Endothelial cell of umbilical vein (primary cell): ENCODE results near the gene ANKS1A. TPM values are rescaled to one million over a fixed set of nuclear protein-coding genes. Genes with fewer than 3 reads are reported as not detected.

ENCODE experiments used
- BruUV-seq: library from RNA; stranded (reverse); fragments of 400-500 nt; replicated peaks from 2 replicates; lab custom pipeline; 2021; lab: Mats Ljungman, UMichigan
- CTCF ChIA-PET: fragments of 300-600, 350-600 bp; sonication (Branson Sonifier 250); formaldehyde crosslinking; loops from one replicate; lab custom pipeline; 2021; ENCODE audit warnings: antibody characterized with exemption, inconsistent platforms; lab: Charles Lee
- POLR2A ChIA-PET: fragments of 300-600, 350-600 bp; sonication (Branson Sonifier 250); formaldehyde crosslinking; loops from one replicate; lab custom pipeline; 2021; ENCODE audit warnings: antibody characterized with exemption, inconsistent platforms; lab: Charles Lee
- DNase-seq: peaks from one replicate; pipeline ENCODE4 v3.0.0-alpha.2; 2011; ENCODE audit warnings: low read depth, low spot score
- FAIRE-seq: peaks from 2 replicates; lab custom pipeline; 2011; peaks lifted over from hg19 to GRCh38; lab: Jason Lieb, UNC
- H2AFZ ChIP-seq: 2 replicates; pipeline ENCODE4 v1.6.0; 2012; ENCODE audit warnings: low read depth, low read length, control low read depth, inconsistent platforms
- H3K27ac ChIP-seq: 2 replicates; pipeline ENCODE4 v1.5.1; 2011; ENCODE audit warnings: low read depth, mild to moderate bottlenecking, control low read depth, low read length, moderate library complexity; ENCODE audit not compliant: insufficient read depth
- H3K27me3 ChIP-seq, 2 experiments: 2 replicates each; pipeline versions ENCODE4 v1.6.0 to v1.6.1; 2011; ENCODE audit warnings: low read length in 2 of 2, mixed read lengths in 1 of 2; ENCODE audit not compliant: control insufficient read depth in 2 of 2, insufficient read depth in 2 of 2
- H3K36me3 ChIP-seq, 2 experiments: 2 replicates in 1 of 2; 3 replicates in 1 of 2; pipeline ENCODE4 v1.5.1; 2011; ENCODE audit warnings: low read length in 2 of 2, mild to moderate bottlenecking in 1 of 2, moderate library complexity in 1 of 2; ENCODE audit not compliant: control insufficient read depth in 2 of 2, insufficient read depth in 2 of 2; ENCODE audit errors: extremely low read depth in 1 of 2
- H3K4me1 ChIP-seq: 3 replicates; pipeline ENCODE4 v1.5.1; 2011; ENCODE audit warnings: mild to moderate bottlenecking, low read length; ENCODE audit not compliant: control insufficient read depth, insufficient read depth; ENCODE audit errors: extremely low read depth
- H3K4me2 ChIP-seq: 2 replicates; pipeline ENCODE4 v1.6.1; 2011; ENCODE audit warnings: low read length, control low read depth, mixed read lengths; ENCODE audit not compliant: insufficient read depth
- H3K4me3 ChIP-seq, 3 experiments: fragments of 200-600 bp in 1 of 3; sonication (generic), shearing (Covaris generic) in 1 of 3; replicated peaks in 1 of 3; 2 replicates each; pipeline ENCODE4 v1.5.1; 2011 to 2016; ENCODE audit warnings: control low read depth in 3 of 3, low read length in 3 of 3, mild to moderate bottlenecking in 2 of 3, inconsistent platforms in 1 of 3, low read depth in 1 of 3, moderate library complexity in 1 of 3; ENCODE audit not compliant: insufficient read depth in 1 of 3
- H3K79me2 ChIP-seq: 2 replicates; pipeline ENCODE4 v1.6.0; 2012; ENCODE audit warnings: low read length, inconsistent platforms; ENCODE audit not compliant: control insufficient read depth, insufficient read depth
- H3K9ac ChIP-seq: replicated peaks from 2 replicates; pipeline ENCODE3; 2011; ENCODE audit warnings: low read length, control low read depth; ENCODE audit not compliant: insufficient read depth; ENCODE audit errors: extremely low read depth
- H3K9me1 ChIP-seq: replicated peaks from 3 replicates; pipeline ENCODE4 v1.6.0; 2011; ENCODE audit warnings: mild to moderate bottlenecking, low read length; ENCODE audit not compliant: control insufficient read depth, insufficient read depth; ENCODE audit errors: extremely low read depth
- H3K9me3 ChIP-seq: replicated peaks from 2 replicates; pipeline ENCODE4 v1.5.1; 2012; ENCODE audit warnings: low read length, inconsistent platforms; ENCODE audit not compliant: control insufficient read depth, insufficient read depth
- H4K20me1 ChIP-seq: replicated peaks from 2 replicates; pipeline ENCODE3; 2011; ENCODE audit warnings: mild to moderate bottlenecking, low read length; ENCODE audit not compliant: control insufficient read depth, insufficient read depth; ENCODE audit errors: extremely low read depth
- CTCF ChIP-seq, 2 donors: IDR thresholded peaks; 1 replicate in 1 of 2; 2 replicates in 1 of 2; pipeline ENCODE4 v1.5.1; 2011; ENCODE audit warnings: low read length in 2 of 2, mild to moderate bottlenecking in 2 of 2, moderate library complexity in 2 of 2, control low read depth in 1 of 2, inconsistent platforms in 1 of 2, low read depth in 1 of 2; ENCODE audit not compliant: insufficient read depth in 1 of 2; ENCODE audit errors: extremely low read depth in 1 of 2
- EZH2 ChIP-seq: IDR thresholded peaks from 2 replicates; pipeline ENCODE4 v1.6.1; 2012; ENCODE audit warnings: borderline replicate concordance, low read depth, mild to moderate bottlenecking, moderate library complexity, low read length, inconsistent platforms; ENCODE audit not compliant: severe bottlenecking
- FOS ChIP-seq: IDR thresholded peaks from 2 replicates; pipeline ENCODE4 v1.6.1; 2011; ENCODE audit warnings: mild to moderate bottlenecking, low read length, moderate library complexity, borderline replicate concordance; ENCODE audit not compliant: insufficient read depth
- GATA2 ChIP-seq: IDR thresholded peaks from 2 replicates; pipeline ENCODE4 v1.7.0; 2011; ENCODE audit warnings: low read depth, mild to moderate bottlenecking, moderate library complexity, mixed read lengths, low read length; ENCODE audit not compliant: insufficient read length, insufficient read depth
- JUN ChIP-seq: IDR thresholded peaks from 2 replicates; pipeline ENCODE4 v1.6.1; 2011; ENCODE audit warnings: borderline replicate concordance, low read depth; ENCODE audit not compliant: insufficient read length, insufficient read depth
- MAX ChIP-seq: IDR thresholded peaks from 2 replicates; pipeline ENCODE4 v1.6.1; 2011; ENCODE audit not compliant: insufficient read depth, insufficient read length
- MYC ChIP-seq: IDR thresholded peaks from one replicate; pipeline ENCODE4 v1.6.1; 2011; ENCODE audit warnings: mild to moderate bottlenecking, low read depth, low read length
- POLR2A ChIP-seq: IDR thresholded peaks from 2 replicates; pipeline ENCODE4 v1.6.1; 2012; ENCODE audit warnings: low read depth, mild to moderate bottlenecking, control low read depth, low read length
- POLR2AphosphoS5 ChIP-seq: IDR thresholded peaks from 2 replicates; pipeline ENCODE4 v1.6.1; 2012; ENCODE audit warnings: low read depth, mild to moderate bottlenecking, control low read depth, low read length, moderate library complexity; ENCODE audit not compliant: insufficient read depth
- dilution Hi-C: fragments of 300-500 bp; cut with MboI; formaldehyde crosslinking; loops from one replicate; pipeline ENCODE4 v1.15.0; 2019; ENCODE audit warnings: low sequenced_read_pairs; ENCODE audit not compliant: extremely low pct_ligation_motif_present
- intact Hi-C: fragments of 100-400 bp; cut with micrococcal nuclease; formaldehyde crosslinking; loops from one replicate; pipeline ENCODE4 v1.10.0; 2022
- polyA plus RNA-seq, 4 experiments: library from polyadenylated mRNA; depleted of rRNA in 3 of 4; stranded (reverse) in 3 of 4; unstranded in 1 of 4; fragments of >200 nt; gene quantifications; 2 replicates each; pipeline versions ENCODE4 v1.2.1 to v1.2.3, GENCODE V29; 2011 to 2012; ENCODE audit warnings: missing spikeins in 1 of 4
- total RNA-seq: library from RNA; stranded (reverse); gene quantifications from 2 replicates; pipeline ENCODE4 v1.2.3, GENCODE V29; 2021

Gene ANKS1A
- total and polyA plus RNA-seq, 2 donors (not counting 3 experiments of a cell fraction or from before 2014, with no cell fraction given): 8.9 to 26.1 TPM

GRCh38 chr6:35054106-35054742 is 165.2 kb downstream of the ANKS1A start:
- intact Hi-C loops: no loop called here
- Histone ChIP-seq H3K4me2 (no peak overlapping the region), H4K20me1 (no peaks in the 10 kb centered on the region), H3K4me3 (no peak overlapping the region), H3K9me3 (no peaks in the 10 kb centered on the region), H3K36me3 (peaks cover 0 to 16% of the 10 kb centered on the region in 2 experiments), H3K27ac (no peak overlapping the region), H3K79me2 (no peaks in the 10 kb centered on the region), H2AFZ (no peak overlapping the region), H3K4me1 (no peaks in the 10 kb centered on the region), H3K27me3 (no peaks in the 10 kb centered on the region), H3K9me1 (no peaks in the 10 kb centered on the region), H3K9ac (no peak overlapping the region)
- dilution Hi-C loops: no loop called here
- no TSS peak for BruUV-seq
- ChIA-PET POLR2A (no interaction called here), CTCF (interaction anchor here (0.9 to 2.0 kb wide), 4 partner anchors 28 to 186 kb away, joined by 4 to 6 read pairs (median 6); no protein-coding TSS in a partner anchor)
- no peak for FAIRE-seq
- no peak for DNase-seq
- no peak for TF ChIP-seq GATA2
- no peak for TF ChIP-seq FOS
- no peak for TF ChIP-seq CTCF (IDR thresholded peaks at IDR 0.05; ENCODE audit: extremely low read depth in 1 of 2, insufficient read depth in 1 of 2, low read depth in 1 of 2, low read length in 2 of 2)
- no peak for TF ChIP-seq MAX
- TF ChIP-seq EZH2: no peak
- no peak for TF ChIP-seq POLR2AphosphoS5
- TF ChIP-seq POLR2A: no peak
- no peak for TF ChIP-seq JUN
- TF ChIP-seq MYC: no peak
